Fibroblast of lung (primary cell): ENCODE measurements around the gene RAB1B.

Source experiments
- CTCF ChIP-seq, 2 donors: IDR thresholded peaks in 1 of 2; conservative IDR thresholded peaks in 1 of 2; 1 replicate in 1 of 2; 2 replicates in 1 of 2; pipeline ENCODE4 v1.5.1; 2011 to 2012; ENCODE audit warnings: low read length in 2 of 2, control low read depth in 1 of 2, inconsistent platforms in 1 of 2, low read depth in 1 of 2, mild to moderate bottlenecking in 1 of 2
- EZH2 ChIP-seq: IDR thresholded peaks from 2 replicates; pipeline ENCODE4 v1.5.1; 2012; ENCODE audit warnings: low read length, control low read depth, mild to moderate bottlenecking; ENCODE audit errors: missing control alignments

- TF ChIP-seq CTCF (conservative IDR thresholded peaks at IDR 0.05 in 1 of 2, IDR thresholded peaks at IDR 0.05 in 1 of 2; ENCODE audit: low read depth in 1 of 2, low read length in 2 of 2) (no peak), EZH2 (no peak)
Observed at GRCh38 chr11:66287211-66287888, 18.9 kb downstream of the RAB1B start.
